K562 (cell line): ENCODE data around the gene RWDD1. TPM values are rescaled to one million over a fixed set of nuclear protein-coding genes. Genes with fewer than 3 reads are reported as not detected.

Experiments used
- MIER1 ChIP-seq: fragments of 450-650 bp; IDR thresholded peaks from 2 replicates; pipeline ENCODE4 v1.6.1; 2016; ENCODE audit warnings: antibody characterized with exemption, mild to moderate bottlenecking, low read depth
- PRMT5 ChIP-seq: sonication (generic); formaldehyde crosslinking; IDR thresholded peaks from 2 replicates; pipeline ENCODE4 v1.5.0; 2020; ENCODE audit warnings: missing genetic modification reagents
- SIN3A ChIP-seq, 2 experiments: fragments of 150-350 bp in 1 of 2; IDR thresholded peaks; 2 replicates each; pipeline ENCODE4 v1.6.1; 2011 to 2016; ENCODE audit warnings: borderline replicate concordance in 2 of 2, low read depth in 2 of 2, low read length in 2 of 2, mild to moderate bottlenecking in 2 of 2, moderate library complexity in 2 of 2; ENCODE audit not compliant: control insufficient read depth in 1 of 2
- ZNF766 ChIP-seq: fragments of 200-800 bp; sonication (Bioruptor generic); conservative IDR thresholded peaks from 2 replicates; pipeline ENCODE4 v1.6.1; 2016; ENCODE audit warnings: missing genetic modification characterization, missing compliant biosample characterization
- polyA plus RNA-seq, 8 experiments: library from polyadenylated mRNA; depleted of rRNA in 4 of 8; stranded (reverse) in 5 of 8; unstranded in 3 of 8; fragments of >200 nt; fragmentation: Nextera tagmentation in 2 of 8; fragmentation: Illumina TruSeq in 1 of 8; extraction: Ambion mirVana in 2 of 8; extraction: Trizol in 1 of 8; gene quantifications; 2 replicates each; pipeline versions ENCODE4 v1.2.1 to v1.2.3, GENCODE V29; 2011 to 2014; ENCODE audit warnings: inconsistent platforms in 1 of 8, missing spikeins in 1 of 8
- total RNA-seq, 7 experiments: library from RNA; depleted of rRNA in 6 of 7; stranded (reverse); fragments of >200 nt in 6 of 7; fragmentation: Illumina TruSeq in 2 of 7; extraction: Trizol in 2 of 7; gene quantifications; 2 replicates each; pipeline versions ENCODE4 v1.2.1 to v1.2.3, GENCODE V29; 2011 to 2021; ENCODE audit warnings: low replicate concordance in 1 of 7
- TF ChIP-seq, protein P1 (sequence below), 2 experiments: fragments of 450-650 bp; formaldehyde crosslinking in 1 of 2; IDR thresholded peaks; 2 replicates each; pipeline versions ENCODE4 v1.4.0 to v1.6.1; 2014 to 2020; ENCODE audit warnings: mild to moderate bottlenecking in 2 of 2, borderline replicate concordance in 1 of 2, low read depth in 1 of 2
- TF ChIP-seq, protein P2 (sequence below), 2 experiments: fragments of 450-650 bp; IDR thresholded peaks; 2 replicates each; pipeline ENCODE4 v1.6.1; 2018; ENCODE audit warnings: mild to moderate bottlenecking in 2 of 2, low read depth in 1 of 2; ENCODE audit not compliant: partially characterized antibody in 2 of 2

Gene RWDD1
- total and polyA plus RNA-seq, 9 of the 15 experiments (the other 6 are each of a cell fraction or from before 2014, with no cell fraction given): 31.9 to 89.8 (median 48.7) TPM

DNA sequence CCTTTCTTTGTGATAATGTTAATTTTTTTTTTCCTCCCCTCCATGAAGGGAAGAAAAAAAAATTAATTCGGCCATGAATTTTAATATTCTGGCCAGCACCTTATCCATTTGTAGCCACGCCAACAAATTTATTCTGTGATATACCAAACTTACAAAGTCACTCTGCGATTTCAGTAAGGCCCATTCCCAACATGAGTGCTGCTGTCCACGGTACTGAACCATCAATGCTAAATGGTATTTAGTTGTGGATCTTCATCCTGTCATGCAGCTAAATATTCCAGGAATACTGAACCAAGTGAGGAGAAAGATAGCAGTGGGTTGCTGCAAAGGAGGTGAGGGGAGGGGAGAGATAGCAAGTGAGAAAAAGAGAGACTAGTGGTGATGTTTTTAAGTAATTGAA, 25.5 kb downstream of the RWDD1 start (continued):
- TF ChIP-seq, protein P1, sequence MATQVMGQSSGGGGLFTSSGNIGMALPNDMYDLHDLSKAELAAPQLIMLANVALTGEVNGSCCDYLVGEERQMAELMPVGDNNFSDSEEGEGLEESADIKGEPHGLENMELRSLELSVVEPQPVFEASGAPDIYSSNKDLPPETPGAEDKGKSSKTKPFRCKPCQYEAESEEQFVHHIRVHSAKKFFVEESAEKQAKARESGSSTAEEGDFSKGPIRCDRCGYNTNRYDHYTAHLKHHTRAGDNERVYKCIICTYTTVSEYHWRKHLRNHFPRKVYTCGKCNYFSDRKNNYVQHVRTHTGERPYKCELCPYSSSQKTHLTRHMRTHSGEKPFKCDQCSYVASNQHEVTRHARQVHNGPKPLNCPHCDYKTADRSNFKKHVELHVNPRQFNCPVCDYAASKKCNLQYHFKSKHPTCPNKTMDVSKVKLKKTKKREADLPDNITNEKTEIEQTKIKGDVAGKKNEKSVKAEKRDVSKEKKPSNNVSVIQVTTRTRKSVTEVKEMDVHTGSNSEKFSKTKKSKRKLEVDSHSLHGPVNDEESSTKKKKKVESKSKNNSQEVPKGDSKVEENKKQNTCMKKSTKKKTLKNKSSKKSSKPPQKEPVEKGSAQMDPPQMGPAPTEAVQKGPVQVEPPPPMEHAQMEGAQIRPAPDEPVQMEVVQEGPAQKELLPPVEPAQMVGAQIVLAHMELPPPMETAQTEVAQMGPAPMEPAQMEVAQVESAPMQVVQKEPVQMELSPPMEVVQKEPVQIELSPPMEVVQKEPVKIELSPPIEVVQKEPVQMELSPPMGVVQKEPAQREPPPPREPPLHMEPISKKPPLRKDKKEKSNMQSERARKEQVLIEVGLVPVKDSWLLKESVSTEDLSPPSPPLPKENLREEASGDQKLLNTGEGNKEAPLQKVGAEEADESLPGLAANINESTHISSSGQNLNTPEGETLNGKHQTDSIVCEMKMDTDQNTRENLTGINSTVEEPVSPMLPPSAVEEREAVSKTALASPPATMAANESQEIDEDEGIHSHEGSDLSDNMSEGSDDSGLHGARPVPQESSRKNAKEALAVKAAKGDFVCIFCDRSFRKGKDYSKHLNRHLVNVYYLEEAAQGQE (IDR thresholded peaks at IDR 0.05; ENCODE audit: borderline replicate concordance): peak; percentile 98
- TF ChIP-seq, protein P1 (CRISPR knock-in tag; IDR thresholded peaks at IDR 0.05; ENCODE audit: low read depth): peak; percentile 90
- TF ChIP-seq SIN3A (IDR thresholded peaks at IDR 0.05; ENCODE audit: borderline replicate concordance in 2 of 2, control insufficient read depth in 1 of 2, low read depth in 2 of 2, low read length in 2 of 2): no peak
- TF ChIP-seq, protein P2, sequence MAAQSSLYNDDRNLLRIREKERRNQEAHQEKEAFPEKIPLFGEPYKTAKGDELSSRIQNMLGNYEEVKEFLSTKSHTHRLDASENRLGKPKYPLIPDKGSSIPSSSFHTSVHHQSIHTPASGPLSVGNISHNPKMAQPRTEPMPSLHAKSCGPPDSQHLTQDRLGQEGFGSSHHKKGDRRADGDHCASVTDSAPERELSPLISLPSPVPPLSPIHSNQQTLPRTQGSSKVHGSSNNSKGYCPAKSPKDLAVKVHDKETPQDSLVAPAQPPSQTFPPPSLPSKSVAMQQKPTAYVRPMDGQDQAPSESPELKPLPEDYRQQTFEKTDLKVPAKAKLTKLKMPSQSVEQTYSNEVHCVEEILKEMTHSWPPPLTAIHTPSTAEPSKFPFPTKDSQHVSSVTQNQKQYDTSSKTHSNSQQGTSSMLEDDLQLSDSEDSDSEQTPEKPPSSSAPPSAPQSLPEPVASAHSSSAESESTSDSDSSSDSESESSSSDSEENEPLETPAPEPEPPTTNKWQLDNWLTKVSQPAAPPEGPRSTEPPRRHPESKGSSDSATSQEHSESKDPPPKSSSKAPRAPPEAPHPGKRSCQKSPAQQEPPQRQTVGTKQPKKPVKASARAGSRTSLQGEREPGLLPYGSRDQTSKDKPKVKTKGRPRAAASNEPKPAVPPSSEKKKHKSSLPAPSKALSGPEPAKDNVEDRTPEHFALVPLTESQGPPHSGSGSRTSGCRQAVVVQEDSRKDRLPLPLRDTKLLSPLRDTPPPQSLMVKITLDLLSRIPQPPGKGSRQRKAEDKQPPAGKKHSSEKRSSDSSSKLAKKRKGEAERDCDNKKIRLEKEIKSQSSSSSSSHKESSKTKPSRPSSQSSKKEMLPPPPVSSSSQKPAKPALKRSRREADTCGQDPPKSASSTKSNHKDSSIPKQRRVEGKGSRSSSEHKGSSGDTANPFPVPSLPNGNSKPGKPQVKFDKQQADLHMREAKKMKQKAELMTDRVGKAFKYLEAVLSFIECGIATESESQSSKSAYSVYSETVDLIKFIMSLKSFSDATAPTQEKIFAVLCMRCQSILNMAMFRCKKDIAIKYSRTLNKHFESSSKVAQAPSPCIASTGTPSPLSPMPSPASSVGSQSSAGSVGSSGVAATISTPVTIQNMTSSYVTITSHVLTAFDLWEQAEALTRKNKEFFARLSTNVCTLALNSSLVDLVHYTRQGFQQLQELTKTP (IDR thresholded peaks at IDR 0.05; ENCODE audit: low read depth in 1 of 2, partially characterized antibody in 2 of 2): peak in 1 of 2 experiments; percentile 64
- TF ChIP-seq ZNF766 (CRISPR knock-in tag): 0 out of 2 replicates have a peak, but pooled peaks have one; percentile 21
- peak; percentile 55; the same call in 1 of the 2 replicates for TF ChIP-seq PRMT5 (CRISPR knock-in tag)
- peak; percentile 92 for TF ChIP-seq MIER1
- TF ChIP-seq, all 486 proteins: peak for 8
